IMR-90 (cell line): Measurements from ENCODE around the gene IGF2R. TPM values are rescaled to one million over a fixed set of nuclear protein-coding genes. Genes with fewer than 3 reads are reported as not detected.

Experiments
- ATAC-seq: fragments of 200-7000 bp; cut with Tn5 transposase; 2 replicates; pipeline ENCODE4 v1.9.1; 2020; ENCODE audit warnings: low read depth, mild to moderate bottlenecking, moderate library complexity
- BruUV-seq: library from RNA; stranded (reverse); fragments of 400-500 nt; replicated peaks from 2 replicates; lab custom pipeline; 2021; lab: Mats Ljungman, UMichigan
- CTCF ChIA-PET: fragments of 300-600 bp; formaldehyde crosslinking; extraction: SDS; loops from one replicate; lab custom pipeline; 2021; ENCODE audit warnings: antibody characterized with exemption; lab: Yijun Ruan, JAX
- POLR2A ChIA-PET: fragments of 300-600 bp; sonication (Branson Sonifier 250); formaldehyde crosslinking; loops from one replicate; lab custom pipeline; 2022; ENCODE audit warnings: antibody characterized with exemption; ENCODE audit not compliant: unreplicated experiment; lab: Charles Lee
- DNase-seq: peaks from one replicate; pipeline ENCODE4 v3.0.0; 2013
- H2AFZ ChIP-seq: replicated peaks from 2 replicates; pipeline ENCODE3; 2013; ENCODE audit warnings: low read length, mild to moderate bottlenecking; ENCODE audit not compliant: poor library complexity
- H2AK5ac ChIP-seq: 2 replicates; pipeline ENCODE4 v1.6.1; 2013; ENCODE audit warnings: low read depth, low read length, inconsistent platforms
- H2AK9ac ChIP-seq: replicated peaks from 2 replicates; pipeline ENCODE3; 2013; ENCODE audit warnings: mild to moderate bottlenecking, low read depth, low read length, moderate library complexity; ENCODE audit not compliant: poor library complexity
- H2BK120ac ChIP-seq: 2 replicates; pipeline ENCODE4 v1.6.1; 2013; ENCODE audit warnings: low read depth, low read length, inconsistent platforms
- H2BK15ac ChIP-seq: 3 replicates; pipeline ENCODE4 v1.6.1; 2013; ENCODE audit warnings: low read depth, low read length, inconsistent platforms
- H2BK20ac ChIP-seq: 2 replicates; pipeline ENCODE4 v1.6.1; 2013; ENCODE audit warnings: low read depth, mild to moderate bottlenecking, inconsistent platforms, low read length, moderate library complexity
- H2BK5ac ChIP-seq: 2 replicates; pipeline ENCODE4 v1.6.1; 2013; ENCODE audit warnings: mild to moderate bottlenecking, low read depth, low read length, inconsistent platforms; ENCODE audit not compliant: poor library complexity, severe bottlenecking
- H3K14ac ChIP-seq: replicated peaks from 2 replicates; pipeline ENCODE4 v1.6.1; 2013; ENCODE audit warnings: low read depth, low read length, inconsistent platforms
- H3K18ac ChIP-seq: 2 replicates; pipeline ENCODE4 v1.6.1; 2013; ENCODE audit warnings: low read depth, low read length, control low read depth
- H3K23ac ChIP-seq: 2 replicates; pipeline ENCODE4 v1.6.1; 2013; ENCODE audit warnings: low read depth, low read length, inconsistent platforms
- H3K27ac ChIP-seq: 2 replicates; pipeline ENCODE4 v1.5.1; 2013; ENCODE audit warnings: mild to moderate bottlenecking, control low read depth, low read length; ENCODE audit not compliant: insufficient read depth
- H3K27me3 ChIP-seq: 2 replicates; pipeline ENCODE4 v1.6.1; 2013; ENCODE audit warnings: low read length; ENCODE audit not compliant: control insufficient read depth, insufficient read depth
- H3K36me3 ChIP-seq: 2 replicates; pipeline ENCODE4 v1.6.1; 2013; ENCODE audit warnings: low read length, mixed read lengths; ENCODE audit not compliant: control insufficient read depth, insufficient read depth
- H3K4ac ChIP-seq: 2 replicates; pipeline ENCODE4 v1.6.1; 2013; ENCODE audit warnings: low read depth, low read length, inconsistent platforms
- H3K4me1 ChIP-seq: 2 replicates; pipeline ENCODE4 v1.6.1; 2013; ENCODE audit warnings: low read length, mixed read lengths; ENCODE audit not compliant: control insufficient read depth, insufficient read depth
- H3K4me2 ChIP-seq: 2 replicates; pipeline ENCODE4 v1.6.1; 2013; ENCODE audit warnings: low read depth, mild to moderate bottlenecking, control low read depth, low read length, moderate library complexity
- H3K4me3 ChIP-seq: 2 replicates; pipeline ENCODE4 v1.5.1; 2013; ENCODE audit warnings: low read depth, mild to moderate bottlenecking, control low read depth, low read length, moderate library complexity; ENCODE audit not compliant: insufficient read depth
- H3K56ac ChIP-seq: 2 replicates; pipeline ENCODE4 v1.6.1; 2013; ENCODE audit warnings: low read length, inconsistent platforms; ENCODE audit not compliant: insufficient read depth; ENCODE audit errors: extremely low read depth
- H3K79me1 ChIP-seq, 2 experiments: 2 replicates each; pipeline ENCODE4 v1.6.1; 2013; ENCODE audit warnings: low read length in 2 of 2, inconsistent platforms in 1 of 2, low read depth in 1 of 2
- H3K9ac ChIP-seq: 2 replicates; pipeline ENCODE4 v1.6.1; 2013; ENCODE audit warnings: low read depth, low read length, control low read depth
- H3K9me1 ChIP-seq: 2 replicates; pipeline ENCODE4 v1.6.1; 2013; ENCODE audit warnings: low read length, inconsistent platforms; ENCODE audit not compliant: insufficient read depth
- H3K9me3 ChIP-seq: 2 replicates; pipeline ENCODE4 v1.6.1; 2013; ENCODE audit warnings: low read length; ENCODE audit not compliant: control insufficient read depth, insufficient read depth
- H4K20me1 ChIP-seq: 2 replicates; pipeline ENCODE4 v1.6.1; 2013; ENCODE audit warnings: low read length, inconsistent platforms; ENCODE audit not compliant: insufficient read depth
- H4K5ac ChIP-seq: 2 replicates; pipeline ENCODE4 v1.6.1; 2013; ENCODE audit warnings: mild to moderate bottlenecking, low read depth, low read length, control low read depth
- H4K8ac ChIP-seq, 2 experiments: 2 replicates each; pipeline ENCODE4 v1.6.1; 2013; ENCODE audit warnings: low read depth in 2 of 2, low read length in 2 of 2, control low read depth in 1 of 2, inconsistent platforms in 1 of 2
- H4K91ac ChIP-seq: 2 replicates; pipeline ENCODE4 v1.6.1; 2013; ENCODE audit warnings: low read depth, low read length, inconsistent platforms; ENCODE audit not compliant: insufficient read depth
- BHLHE40 ChIP-seq: fragments of 150-350 bp; IDR thresholded peaks from 2 replicates; pipeline ENCODE4 v1.6.1; 2016; ENCODE audit warnings: mild to moderate bottlenecking, low read depth, low read length
- CEBPB ChIP-seq: IDR thresholded peaks from 2 replicates; pipeline ENCODE4 v1.6.1; 2012; ENCODE audit warnings: low read depth, low read length, improper control_type of control experiment
- CTCF ChIP-seq: conservative IDR thresholded peaks from 2 replicates; pipeline ENCODE4 v1.5.1; 2012; ENCODE audit warnings: mild to moderate bottlenecking, low read depth, low read length, improper control_type of control experiment
- FOS ChIP-seq: fragments of 150-350 bp; IDR thresholded peaks from 2 replicates; pipeline ENCODE4 v1.6.1; 2016; ENCODE audit warnings: low read depth, low read length
- MAFK ChIP-seq: IDR thresholded peaks from 2 replicates; pipeline ENCODE4 v1.6.1; 2012; ENCODE audit warnings: low read depth, low read length, improper control_type of control experiment
- NFE2L2 ChIP-seq: fragments of 150-350 bp; IDR thresholded peaks from 2 replicates; pipeline ENCODE4 v1.6.1; 2016; ENCODE audit warnings: low read depth, mild to moderate bottlenecking, low read length
- POLR2A ChIP-seq: IDR thresholded peaks from 2 replicates; pipeline ENCODE4 v1.6.1; 2012; ENCODE audit warnings: mild to moderate bottlenecking, low read depth, low read length
- RCOR1 ChIP-seq: IDR thresholded peaks from 2 replicates; pipeline ENCODE4 v1.6.1; 2012; ENCODE audit warnings: mild to moderate bottlenecking, low read length, improper control_type of control experiment; ENCODE audit not compliant: insufficient replicate concordance
- USF2 ChIP-seq: fragments of 150-350 bp; IDR thresholded peaks from 2 replicates; pipeline ENCODE4 v1.6.1; 2017; ENCODE audit warnings: mild to moderate bottlenecking, antibody characterized with exemption, low read length, low read depth
- WGBS, 2 experiments: methylation state at CpG; one replicate each; pipeline versions ENCODE4 v1.1.5 to v1.1.7; 2013; ENCODE audit warnings: missing lambda C conversion rate in 2 of 2; ENCODE audit not compliant: insufficient read length in 1 of 2; ENCODE audit errors: extremely low coverage in 2 of 2; 5-methylcytosine and 5-hydroxymethylcytosine counted together
- dilution Hi-C: fragments of 300-500 bp; cut with HindIII; formaldehyde crosslinking; loops from one replicate; pipeline ENCODE4 v1.14.3; 2018; ENCODE audit warnings: low sequenced_read_pairs; ENCODE audit not compliant: unreplicated experiment
- in situ Hi-C: fragments of 300-500 bp; cut with MboI; formaldehyde crosslinking; loops from 3 replicates; pipeline ENCODE4 v1.14.3; 2019; ENCODE audit warnings: low sequenced_read_pairs, inconsistent platforms, mixed read lengths
- intact Hi-C: fragments of 100-400 bp; cut with micrococcal nuclease; formaldehyde crosslinking; loops from 2 replicates; pipeline ENCODE4 v1.10.0; 2022
- polyA plus RNA-seq, 3 experiments: library from polyadenylated mRNA; depleted of rRNA; stranded (reverse); fragments of >200 nt; gene quantifications; 2 replicates each; pipeline ENCODE4 v1.2.3, GENCODE V29; 2012; ENCODE audit warnings: low replicate concordance in 1 of 3
- total RNA-seq: library from RNA; depleted of rRNA; stranded (reverse); fragments of >200 nt; gene quantifications from 2 replicates; pipeline ENCODE4 v1.2.3, GENCODE V29; 2012

Gene IGF2R
- total and polyA plus RNA-seq, 2 of the 4 experiments (the other 2 are of a cell fraction), result 33.2 to 41.4 TPM

GRCh38 chr6:160004419-160005175 is 35.7 kb downstream of the IGF2R start (continued):
- no peak for TF ChIP-seq CEBPB

- no peak overlapping the region for H2AFZ ChIP-seq
- no peak overlapping the region for H4K91ac ChIP-seq
- no peak overlapping the region for H4K8ac ChIP-seq
- H3K79me1 ChIP-seq, result peaks cover 26 to 64% of the 10 kb centered on the region in 2 experiments
- peaks cover 8% of the 10 kb centered on the region; the same call in 1 of the 2 replicates for H3K9me1 ChIP-seq
- no peak overlapping the region for H3K27ac ChIP-seq
- no peak for ATAC-seq
- no peak overlapping the region for H3K18ac ChIP-seq
- CTCF ChIA-PET, result no interaction called here
- H3K14ac ChIP-seq, result no peak overlapping the region
- no peak overlapping the region for H3K9ac ChIP-seq
- peaks cover 3% of the 10 kb centered on the region; the same call in 1 of the 2 replicates for H3K9me3 ChIP-seq
- in situ Hi-C loops, result no loop called here
- no peak overlapping the region for H3K4me2 ChIP-seq
- no peak overlapping the region for H3K23ac ChIP-seq
- H2BK120ac ChIP-seq, result no peak overlapping the region
- H2BK20ac ChIP-seq, result no peak overlapping the region
- H4K20me1 ChIP-seq, result peaks cover 65% of the 10 kb centered on the region
- no peak overlapping the region for H3K4ac ChIP-seq
- no TSS peak for BruUV-seq
- H3K27me3 ChIP-seq, result no peaks in the 10 kb centered on the region
- POLR2A ChIA-PET, result no interaction called here
- no peak overlapping the region for H2AK5ac ChIP-seq
- no peak for TF ChIP-seq BHLHE40
- no peak for TF ChIP-seq CTCF
- TF ChIP-seq FOS, result no peak
- no peak for TF ChIP-seq USF2
- no peak for TF ChIP-seq POLR2A
- no peak for TF ChIP-seq RCOR1
- no peak for TF ChIP-seq NFE2L2
- TF ChIP-seq MAFK, result no peak
- DNase-seq, result no peak
- no peak overlapping the region for H3K56ac ChIP-seq
- H3K4me1 ChIP-seq, result peaks cover 2% of the 10 kb centered on the region; the same call in 1 of the 2 replicates
- intact Hi-C loops, result loop anchor here (5.0 kb wide), 1 partner anchor 33 kb away; no protein-coding TSS in a partner anchor
- no peak overlapping the region for H3K4me3 ChIP-seq
- dilution Hi-C loops, result no loop called here
- 75% methylated on average over 18 of the region's 31 CpGs; no CpG with 5 or more reads in 1 of the 2 experiments for WGBS, 2 experiments
- no peak overlapping the region for H2BK5ac ChIP-seq
- H2BK15ac ChIP-seq, result no peak overlapping the region
- no peak overlapping the region for H2AK9ac ChIP-seq
- no peak overlapping the region for H4K5ac ChIP-seq
- H3K36me3 ChIP-seq, result peaks cover 6% of the 10 kb centered on the region
These were observed 36.3 kb downstream of the IGF2R start for GRCh38 chr6:160005211-160005610.
